Measurements from ENCODE around the gene FCAMR. TPM values are rescaled to one million over a fixed set of nuclear protein-coding genes. Genes with fewer than 3 reads are reported as not detected.

FCAMR gene
- total RNA-seq, 2 donors from 2014 or later = 0.56 to 4.5 TPM

DNA sequence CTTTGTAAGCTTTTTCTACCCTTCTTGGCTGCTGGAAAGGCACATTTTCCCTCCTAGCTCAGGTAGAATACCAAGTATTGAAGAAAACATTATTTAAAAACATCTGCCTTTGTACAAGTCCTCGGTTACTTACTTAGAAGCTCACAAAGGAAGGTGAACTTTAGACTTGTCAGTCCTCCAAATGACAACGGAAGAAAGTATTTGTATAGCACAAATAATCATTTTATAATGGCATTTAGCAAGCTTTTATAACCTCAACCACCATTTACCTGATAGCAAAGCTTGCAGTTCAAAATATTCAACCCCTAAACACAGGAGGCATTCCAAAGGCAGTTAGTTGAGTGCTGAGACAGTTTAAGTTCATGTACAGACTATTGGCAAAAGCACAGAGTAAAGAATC lies 2.5 kb upstream of the FCAMR start:
- peak overlapping the region; percentile 66 for H3K27ac ChIP-seq
- TF ChIP-seq, protein P1, sequence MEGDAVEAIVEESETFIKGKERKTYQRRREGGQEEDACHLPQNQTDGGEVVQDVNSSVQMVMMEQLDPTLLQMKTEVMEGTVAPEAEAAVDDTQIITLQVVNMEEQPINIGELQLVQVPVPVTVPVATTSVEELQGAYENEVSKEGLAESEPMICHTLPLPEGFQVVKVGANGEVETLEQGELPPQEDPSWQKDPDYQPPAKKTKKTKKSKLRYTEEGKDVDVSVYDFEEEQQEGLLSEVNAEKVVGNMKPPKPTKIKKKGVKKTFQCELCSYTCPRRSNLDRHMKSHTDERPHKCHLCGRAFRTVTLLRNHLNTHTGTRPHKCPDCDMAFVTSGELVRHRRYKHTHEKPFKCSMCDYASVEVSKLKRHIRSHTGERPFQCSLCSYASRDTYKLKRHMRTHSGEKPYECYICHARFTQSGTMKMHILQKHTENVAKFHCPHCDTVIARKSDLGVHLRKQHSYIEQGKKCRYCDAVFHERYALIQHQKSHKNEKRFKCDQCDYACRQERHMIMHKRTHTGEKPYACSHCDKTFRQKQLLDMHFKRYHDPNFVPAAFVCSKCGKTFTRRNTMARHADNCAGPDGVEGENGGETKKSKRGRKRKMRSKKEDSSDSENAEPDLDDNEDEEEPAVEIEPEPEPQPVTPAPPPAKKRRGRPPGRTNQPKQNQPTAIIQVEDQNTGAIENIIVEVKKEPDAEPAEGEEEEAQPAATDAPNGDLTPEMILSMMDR (IDR thresholded peaks at IDR 0.05) = no peak
- DNase-seq = no peak
- H3K9me3 ChIP-seq = no peaks in the 10 kb centered on the region
- no peak overlapping the region for H3K4me3 ChIP-seq
- H3K9ac ChIP-seq (ENCODE audit: low read depth in 2 of 2, low read length in 2 of 2) = peak overlapping the region; percentile 8 to 52
- intact Hi-C loops (cut with DNase I) = no loop called here
- peaks cover 35% of the 10 kb centered on the region for H3K4me1 ChIP-seq
- H3K36me3 ChIP-seq = no peaks in the 10 kb centered on the region
- no peaks in the 10 kb centered on the region for H3K27me3 ChIP-seq

DNA sequence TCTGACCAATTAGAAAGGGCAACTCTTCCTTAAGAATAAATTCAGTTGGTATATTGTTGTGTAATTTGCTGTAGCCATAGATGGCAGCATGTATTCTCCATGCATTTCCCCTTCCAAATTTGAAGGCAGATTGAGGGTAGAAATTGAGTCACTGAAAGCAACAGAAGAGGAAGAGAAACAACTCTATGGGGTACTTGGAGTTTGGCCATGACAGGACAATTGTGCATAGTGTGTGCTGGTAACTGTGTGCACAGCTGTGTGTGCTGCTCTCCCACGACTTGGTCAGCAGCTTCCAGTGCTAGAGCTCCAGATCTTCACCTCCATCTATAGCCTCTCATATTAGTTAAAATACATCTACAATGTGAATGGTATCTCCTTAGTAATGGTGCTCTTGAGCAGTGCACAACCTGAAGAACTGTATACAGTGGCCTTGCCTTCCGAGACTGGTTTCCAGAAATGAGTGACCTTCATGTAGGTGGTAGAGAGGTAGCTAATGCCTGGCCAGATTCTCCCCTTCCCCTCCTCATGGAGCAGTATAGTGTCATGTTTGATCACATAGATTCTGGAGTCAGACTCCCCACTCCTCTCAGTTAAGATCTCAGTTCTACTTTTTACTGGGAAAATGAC lies 882 bp upstream of the FCAMR start:
- no peak for DNase-seq
- no peak overlapping the region for H3K27ac ChIP-seq
- H3K4me1 ChIP-seq = peaks cover 47% of the 10 kb centered on the region
- intact Hi-C loops (cut with DNase I) = no loop called here
- no peaks in the 10 kb centered on the region for H3K27me3 ChIP-seq
- no peaks in the 10 kb centered on the region for H3K36me3 ChIP-seq
- TF ChIP-seq, protein P1 (IDR thresholded peaks at IDR 0.05) = no peak
- H3K9me3 ChIP-seq = no peaks in the 10 kb centered on the region
- no peak overlapping the region for H3K9ac ChIP-seq (ENCODE audit: low read depth in 2 of 2, low read length in 2 of 2)
- no peak overlapping the region for H3K4me3 ChIP-seq

DNA sequence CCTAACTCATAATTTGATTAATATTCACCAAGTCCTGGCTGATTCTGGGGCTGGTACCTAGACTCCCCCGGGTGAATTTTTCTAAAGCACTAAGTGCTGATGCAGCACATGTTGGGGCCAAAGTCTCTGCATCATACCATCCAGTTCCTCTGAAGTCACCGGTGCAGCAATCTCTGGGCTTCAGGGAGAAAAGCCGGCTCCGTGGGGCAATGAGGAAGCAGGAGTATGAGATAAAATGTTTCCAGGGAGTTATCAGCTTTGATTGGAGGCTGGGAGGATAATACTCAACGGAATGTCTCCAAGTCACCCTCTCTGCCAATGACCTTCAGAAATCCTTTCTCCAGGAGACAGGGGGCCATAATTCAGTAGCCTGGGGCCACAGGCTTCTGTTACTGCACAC lies 1.2 kb downstream of the FCAMR start:
- H3K27ac ChIP-seq = peak overlapping the region; percentile 82
- no peak overlapping the region for H3K4me3 ChIP-seq
- TF ChIP-seq, protein P1 (IDR thresholded peaks at IDR 0.05) = no peak
- no peaks in the 10 kb centered on the region for H3K9me3 ChIP-seq
- no peaks in the 10 kb centered on the region for H3K36me3 ChIP-seq
- peaks cover 47% of the 10 kb centered on the region for H3K4me1 ChIP-seq
- intact Hi-C loops (cut with DNase I) = no loop called here
- peak overlapping the region in 1 of 2 donors; percentile 85 for H3K9ac ChIP-seq (ENCODE audit: low read depth in 2 of 2, low read length in 2 of 2)
- DNase-seq = peak; percentile 87
- no peaks in the 10 kb centered on the region for H3K27me3 ChIP-seq

DNA sequence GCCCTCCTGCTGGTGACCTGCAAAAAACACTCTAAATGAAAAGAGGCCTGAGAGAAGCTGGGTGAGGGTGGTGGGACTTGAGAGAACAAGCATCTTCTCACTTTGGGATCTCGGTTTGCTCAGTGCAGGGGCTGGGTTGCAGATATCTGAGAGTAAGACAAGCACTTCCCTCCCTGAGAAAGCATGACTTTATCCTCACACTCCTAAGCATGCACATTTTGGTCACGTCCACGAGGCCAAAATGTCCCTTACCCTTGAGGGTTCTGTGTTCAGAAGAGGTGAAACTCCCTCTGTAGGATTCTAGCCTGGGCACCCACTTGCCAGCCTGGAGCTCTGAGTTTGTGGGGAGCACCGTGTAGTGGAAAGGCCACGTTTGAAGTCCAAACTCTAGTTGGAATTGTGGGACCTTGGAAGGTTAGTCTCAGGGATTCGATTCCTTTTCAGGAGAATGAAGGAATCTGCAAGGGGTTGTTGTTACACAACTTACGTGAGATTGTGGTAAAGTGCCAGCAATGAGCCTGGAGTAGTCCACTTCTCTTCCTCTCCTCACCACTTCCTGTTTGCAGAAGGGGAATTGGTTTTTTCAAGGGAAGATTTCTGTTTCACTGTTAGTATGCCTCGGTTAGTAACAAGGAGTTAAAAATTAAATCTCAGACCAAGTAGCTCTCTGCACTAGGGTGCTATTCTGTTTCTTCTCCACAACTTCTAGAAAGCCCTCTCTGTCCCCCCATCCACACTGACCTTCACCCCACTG lies 3.0 kb downstream of the FCAMR start:
- no peaks in the 10 kb centered on the region for H3K27me3 ChIP-seq
- H3K4me3 ChIP-seq = no peak overlapping the region
- H3K27ac ChIP-seq = peak overlapping the region; percentile 82
- H3K9ac ChIP-seq (ENCODE audit: low read depth in 2 of 2, low read length in 2 of 2) = peak overlapping the region in 1 of 2 donors; percentile 35
- TF ChIP-seq, protein P1 (IDR thresholded peaks at IDR 0.05) = no peak
- intact Hi-C loops (cut with DNase I) = no loop called here
- DNase-seq = peak; percentile 18
- H3K4me1 ChIP-seq = peaks cover 43% of the 10 kb centered on the region
- no peaks in the 10 kb centered on the region for H3K9me3 ChIP-seq
- H3K36me3 ChIP-seq = no peaks in the 10 kb centered on the region

DNA sequence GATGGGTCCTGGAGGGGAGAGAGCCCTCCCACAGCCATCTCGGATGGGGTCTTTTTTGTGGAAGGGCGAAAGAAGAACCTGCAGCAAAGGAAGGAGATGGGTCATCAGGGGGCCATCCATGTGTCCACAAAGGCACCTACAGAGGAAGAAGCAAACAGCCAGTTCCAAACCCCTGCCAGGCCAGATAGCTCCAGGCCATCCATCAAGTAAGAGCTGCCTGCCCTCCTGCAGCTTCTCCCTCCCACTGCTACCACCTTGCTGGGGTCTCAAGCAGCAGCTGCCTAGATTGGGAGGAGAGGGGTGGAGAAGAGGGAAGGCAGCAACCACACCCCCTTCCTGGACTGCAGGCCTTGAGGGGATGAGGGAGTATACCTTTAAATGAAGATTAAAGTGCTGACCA lies 4.5 kb downstream of the FCAMR start:
- Histone ChIP-seq H3K9ac (ENCODE audit: low read depth in 2 of 2, low read length in 2 of 2) (no peak overlapping the region), H3K4me3 (no peak overlapping the region), H3K27me3 (no peaks in the 10 kb centered on the region), H3K4me1 (peaks cover 32% of the 10 kb centered on the region), H3K27ac (no peak overlapping the region), H3K9me3 (no peaks in the 10 kb centered on the region), H3K36me3 (no peaks in the 10 kb centered on the region)
- TF ChIP-seq, protein P1 (IDR thresholded peaks at IDR 0.05) = no peak
- intact Hi-C loops (cut with DNase I) = no loop called here
- no peak for DNase-seq

All from colonic mucosa (tissue), 4 donors.